ENCODE measurements around the gene GCNA.

GCNA gene

GRCh38 chrX:71541210-71542022 lies 36.8 kb upstream of the GCNA start:
- no peaks in the 10 kb centered on the region for H3K4me1 ChIP-seq (ENCODE audit: control insufficient read depth, insufficient read depth, low read length)
- H3K9me3 ChIP-seq (ENCODE audit: control insufficient read depth, low read length) = no peaks in the 10 kb centered on the region
- H3K27ac ChIP-seq (ENCODE audit: insufficient read depth, low read depth, low read length, poor library complexity, severe bottlenecking) = no peak overlapping the region
- no peaks in the 10 kb centered on the region for H3K27me3 ChIP-seq (ENCODE audit: control insufficient read depth, insufficient read depth, low read length, poor library complexity, severe bottlenecking)
- 90 to 93% methylated on average over 8 of the region's 8 CpGs for WGBS, 2 experiments
- peaks cover 3% of the 10 kb centered on the region for H3K36me3 ChIP-seq (ENCODE audit: control insufficient read depth, insufficient read depth, low read length)
- H3K4me3 ChIP-seq (ENCODE audit: insufficient read depth, low read depth, low read length) = no peak overlapping the region

DNA sequence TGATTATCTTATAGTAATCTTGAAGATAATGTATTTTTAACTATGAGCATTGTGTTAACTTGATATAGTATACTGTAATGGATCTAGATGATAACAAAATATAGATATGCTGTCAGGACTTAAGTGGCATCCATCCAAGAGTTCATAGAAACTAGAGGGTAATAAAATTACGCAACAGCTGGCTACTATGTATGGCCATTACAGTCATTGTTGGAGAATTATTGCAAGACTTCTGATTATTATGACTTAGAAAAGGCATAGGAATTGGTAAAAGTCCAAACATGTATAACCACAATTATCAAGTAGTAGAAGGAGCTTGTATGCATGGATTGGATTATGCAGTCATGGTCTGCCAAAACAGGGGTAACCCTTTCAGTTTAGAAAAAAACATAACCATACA lies 35.8 kb upstream of the GCNA start:
- H3K36me3 ChIP-seq (ENCODE audit: control insufficient read depth, insufficient read depth, low read length) = peaks cover 11% of the 10 kb centered on the region
- no peak overlapping the region for H3K27ac ChIP-seq (ENCODE audit: insufficient read depth, low read depth, low read length, poor library complexity, severe bottlenecking)
- no peak overlapping the region for H3K4me3 ChIP-seq (ENCODE audit: insufficient read depth, low read depth, low read length)
- no peaks in the 10 kb centered on the region for H3K4me1 ChIP-seq (ENCODE audit: control insufficient read depth, insufficient read depth, low read length)
- no peaks in the 10 kb centered on the region for H3K27me3 ChIP-seq (ENCODE audit: control insufficient read depth, insufficient read depth, low read length, poor library complexity, severe bottlenecking)
- H3K9me3 ChIP-seq (ENCODE audit: control insufficient read depth, low read length) = no peaks in the 10 kb centered on the region
- 92 to 100% methylated on average over 1 of the region's 1 CpG for WGBS, 2 experiments

DNA sequence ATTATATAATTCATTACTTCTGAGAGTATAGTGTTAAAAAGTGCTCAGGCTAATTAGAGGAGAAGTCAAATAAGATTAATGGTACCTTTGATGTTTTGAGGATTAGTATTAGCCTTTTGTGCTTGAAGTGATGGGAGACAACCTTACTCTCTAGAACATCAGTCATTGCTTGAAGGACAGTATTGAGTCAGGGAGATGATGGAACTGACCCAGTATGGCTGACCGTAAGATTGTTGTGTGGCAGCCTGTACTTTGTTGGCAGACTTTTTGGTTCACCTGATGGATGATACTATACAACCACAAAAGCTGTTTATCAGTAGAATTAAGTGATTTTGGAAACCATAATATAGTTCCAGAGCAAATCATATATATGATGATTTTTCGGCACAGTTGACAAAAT lies 35.4 kb upstream of the GCNA start:
- Histone ChIP-seq H3K9me3 (ENCODE audit: control insufficient read depth, low read length) (no peaks in the 10 kb centered on the region), H3K4me3 (ENCODE audit: insufficient read depth, low read depth, low read length) (no peak overlapping the region), H3K4me1 (ENCODE audit: control insufficient read depth, insufficient read depth, low read length) (no peaks in the 10 kb centered on the region), H3K36me3 (ENCODE audit: control insufficient read depth, insufficient read depth, low read length) (peaks cover 14% of the 10 kb centered on the region), H3K27me3 (ENCODE audit: control insufficient read depth, insufficient read depth, low read length, poor library complexity, severe bottlenecking) (no peaks in the 10 kb centered on the region), H3K27ac (ENCODE audit: insufficient read depth, low read depth, low read length, poor library complexity, severe bottlenecking) (no peak overlapping the region)
- WGBS, 2 experiments = 88% methylated on average over 2 of the region's 2 CpGs; no CpG with 5 or more reads in 1 of the 2 experiments

GRCh38 chrX:71543316-71543715 lies 34.9 kb upstream of the GCNA start:
- H3K36me3 ChIP-seq (ENCODE audit: control insufficient read depth, insufficient read depth, low read length) = peaks cover 14% of the 10 kb centered on the region
- H3K27ac ChIP-seq (ENCODE audit: insufficient read depth, low read depth, low read length, poor library complexity, severe bottlenecking) = no peak overlapping the region
- H3K27me3 ChIP-seq (ENCODE audit: control insufficient read depth, insufficient read depth, low read length, poor library complexity, severe bottlenecking) = no peaks in the 10 kb centered on the region
- 93 to 94% methylated on average over 1 of the region's 2 CpGs for WGBS, 2 experiments
- H3K9me3 ChIP-seq (ENCODE audit: control insufficient read depth, low read length) = no peaks in the 10 kb centered on the region
- no peaks in the 10 kb centered on the region for H3K4me1 ChIP-seq (ENCODE audit: control insufficient read depth, insufficient read depth, low read length)
- no peak overlapping the region for H3K4me3 ChIP-seq (ENCODE audit: insufficient read depth, low read depth, low read length)

GRCh38 chrX:71545364-71545763 lies 32.9 kb upstream of the GCNA start:
- Histone ChIP-seq H3K4me3 (ENCODE audit: insufficient read depth, low read depth, low read length) (no peak overlapping the region), H3K4me1 (ENCODE audit: control insufficient read depth, insufficient read depth, low read length) (no peaks in the 10 kb centered on the region), H3K9me3 (ENCODE audit: control insufficient read depth, low read length) (no peaks in the 10 kb centered on the region), H3K27ac (ENCODE audit: insufficient read depth, low read depth, low read length, poor library complexity, severe bottlenecking) (no peak overlapping the region), H3K27me3 (ENCODE audit: control insufficient read depth, insufficient read depth, low read length, poor library complexity, severe bottlenecking) (no peaks in the 10 kb centered on the region), H3K36me3 (ENCODE audit: control insufficient read depth, insufficient read depth, low read length) (peaks cover 18% of the 10 kb centered on the region)
- 90 to 94% methylated on average over 7 of the region's 7 CpGs for WGBS, 2 experiments

- Histone ChIP-seq H3K27ac (ENCODE audit: insufficient read depth, low read depth, low read length, poor library complexity, severe bottlenecking) (no peak overlapping the region), H3K36me3 (ENCODE audit: control insufficient read depth, insufficient read depth, low read length) (peaks cover 15% of the 10 kb centered on the region), H3K4me1 (ENCODE audit: control insufficient read depth, insufficient read depth, low read length) (no peaks in the 10 kb centered on the region), H3K27me3 (ENCODE audit: control insufficient read depth, insufficient read depth, low read length, poor library complexity, severe bottlenecking) (no peaks in the 10 kb centered on the region), H3K4me3 (ENCODE audit: insufficient read depth, low read depth, low read length) (no peak overlapping the region), H3K9me3 (ENCODE audit: control insufficient read depth, low read length) (no peaks in the 10 kb centered on the region)
- 96 to 98% methylated on average over 11 to 13 of the region's 13 CpGs for WGBS, 2 experiments
These were observed 31.4 kb upstream of the GCNA start for GRCh38 chrX:71546879-71547278.

DNA sequence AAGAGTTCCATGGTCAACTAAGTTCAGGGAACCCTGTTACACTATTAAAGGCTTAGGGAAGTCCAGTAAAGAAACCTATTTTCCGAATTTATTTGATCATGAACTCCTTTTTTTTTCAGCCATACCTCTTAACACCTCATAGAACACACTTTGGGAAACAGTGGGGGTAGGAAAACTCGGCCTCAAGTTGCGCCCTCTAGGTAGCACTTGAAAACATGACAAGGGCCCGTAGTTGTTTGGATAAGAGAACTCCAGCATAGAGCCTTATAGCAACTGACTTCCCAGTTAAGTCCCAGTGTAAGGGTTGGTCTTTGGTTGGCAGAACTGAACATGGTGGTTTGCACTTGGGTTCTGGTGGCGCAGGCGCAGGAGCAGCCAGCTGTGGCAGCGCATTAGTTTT lies 30.9 kb upstream of the GCNA start:
- Histone ChIP-seq H3K36me3 (ENCODE audit: control insufficient read depth, insufficient read depth, low read length) (peaks cover 15% of the 10 kb centered on the region), H3K4me3 (ENCODE audit: insufficient read depth, low read depth, low read length) (no peak overlapping the region), H3K27ac (ENCODE audit: insufficient read depth, low read depth, low read length, poor library complexity, severe bottlenecking) (no peak overlapping the region), H3K4me1 (ENCODE audit: control insufficient read depth, insufficient read depth, low read length) (no peaks in the 10 kb centered on the region), H3K27me3 (ENCODE audit: control insufficient read depth, insufficient read depth, low read length, poor library complexity, severe bottlenecking) (no peaks in the 10 kb centered on the region), H3K9me3 (ENCODE audit: control insufficient read depth, low read length) (no peaks in the 10 kb centered on the region)
- WGBS, 2 experiments = 96 to 97% methylated on average over 6 to 7 of the region's 7 CpGs

GRCh38 chrX:71549986-71550385 lies 28.3 kb upstream of the GCNA start:
- H3K36me3 ChIP-seq (ENCODE audit: control insufficient read depth, insufficient read depth, low read length) = peaks cover 15% of the 10 kb centered on the region
- no peak overlapping the region for H3K4me3 ChIP-seq (ENCODE audit: insufficient read depth, low read depth, low read length)
- no peaks in the 10 kb centered on the region for H3K9me3 ChIP-seq (ENCODE audit: control insufficient read depth, low read length)
- no peak overlapping the region for H3K27ac ChIP-seq (ENCODE audit: insufficient read depth, low read depth, low read length, poor library complexity, severe bottlenecking)
- WGBS, 2 experiments = 80 to 100% methylated on average over 1 of the region's 1 CpG
- H3K27me3 ChIP-seq (ENCODE audit: control insufficient read depth, insufficient read depth, low read length, poor library complexity, severe bottlenecking) = no peaks in the 10 kb centered on the region
- no peaks in the 10 kb centered on the region for H3K4me1 ChIP-seq (ENCODE audit: control insufficient read depth, insufficient read depth, low read length)

DNA sequence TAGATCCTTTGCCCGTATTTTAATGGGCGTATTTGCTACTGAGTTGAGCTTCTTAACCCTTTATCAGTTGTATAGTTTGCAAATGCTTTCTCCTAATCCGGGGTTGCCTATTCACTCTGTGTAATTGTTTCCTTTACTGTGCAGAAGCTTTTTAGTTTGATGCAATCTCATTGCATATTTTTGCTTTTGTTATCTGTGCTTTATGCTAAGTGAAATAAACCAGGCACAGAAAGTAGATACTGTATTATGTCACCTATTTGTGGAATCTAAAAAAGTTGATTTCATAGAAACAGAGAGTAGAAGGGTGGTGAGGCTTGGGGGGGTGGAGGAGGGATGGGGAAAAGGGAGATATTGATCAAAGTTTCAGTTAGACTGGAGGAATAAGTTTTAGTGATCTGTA lies 27.7 kb upstream of the GCNA start:
- Histone ChIP-seq H3K27ac (ENCODE audit: insufficient read depth, low read depth, low read length, poor library complexity, severe bottlenecking) (no peak overlapping the region), H3K4me3 (ENCODE audit: insufficient read depth, low read depth, low read length) (no peak overlapping the region), H3K4me1 (ENCODE audit: control insufficient read depth, insufficient read depth, low read length) (no peaks in the 10 kb centered on the region), H3K27me3 (ENCODE audit: control insufficient read depth, insufficient read depth, low read length, poor library complexity, severe bottlenecking) (no peaks in the 10 kb centered on the region), H3K36me3 (ENCODE audit: control insufficient read depth, insufficient read depth, low read length) (peaks cover 19% of the 10 kb centered on the region), H3K9me3 (ENCODE audit: control insufficient read depth, low read length) (no peaks in the 10 kb centered on the region)
- 94 to 100% methylated on average over 3 of the region's 3 CpGs for WGBS, 2 experiments

DNA sequence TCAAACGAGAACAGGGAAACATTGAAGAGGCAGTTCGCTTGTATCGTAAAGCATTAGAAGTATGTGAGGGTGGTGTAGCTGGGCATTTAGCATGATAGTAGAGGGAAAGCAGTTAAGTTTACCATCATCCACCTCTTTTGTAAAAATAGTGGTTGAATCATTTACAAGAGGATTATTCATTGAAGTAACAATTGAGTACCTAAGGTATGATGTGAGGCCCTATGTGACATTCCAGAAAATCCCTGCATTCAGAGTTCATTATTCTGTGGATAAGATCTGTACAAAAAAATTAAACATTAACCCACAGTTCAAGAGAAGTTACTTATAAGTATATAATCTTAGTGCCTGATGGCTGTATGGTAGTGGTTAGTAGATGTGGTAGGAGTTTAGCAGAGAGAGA lies 22.2 kb upstream of the GCNA start:
- Histone ChIP-seq H3K36me3 (ENCODE audit: control insufficient read depth, insufficient read depth, low read length) (peaks cover 17% of the 10 kb centered on the region), H3K9me3 (ENCODE audit: control insufficient read depth, low read length) (no peaks in the 10 kb centered on the region), H3K4me1 (ENCODE audit: control insufficient read depth, insufficient read depth, low read length) (no peaks in the 10 kb centered on the region), H3K27ac (ENCODE audit: insufficient read depth, low read depth, low read length, poor library complexity, severe bottlenecking) (no peak overlapping the region), H3K27me3 (ENCODE audit: control insufficient read depth, insufficient read depth, low read length, poor library complexity, severe bottlenecking) (no peaks in the 10 kb centered on the region), H3K4me3 (ENCODE audit: insufficient read depth, low read depth, low read length) (no peak overlapping the region)
- WGBS, 2 experiments = 88 to 90% methylated on average over 3 of the region's 3 CpGs
